C4-2B (cell line): Measurements from ENCODE around the gene LTN1.

Source experiments
- ZFX ChIP-seq: fragments of 450-650 bp; IDR thresholded peaks from 2 replicates; pipeline ENCODE4 v1.6.1; 2017
- TF ChIP-seq, protein P1 (sequence below): fragments of 450-650 bp; conservative IDR thresholded peaks from 2 replicates; pipeline ENCODE4 v1.5.1; 2017; ENCODE audit warnings: mild to moderate bottlenecking

DNA sequence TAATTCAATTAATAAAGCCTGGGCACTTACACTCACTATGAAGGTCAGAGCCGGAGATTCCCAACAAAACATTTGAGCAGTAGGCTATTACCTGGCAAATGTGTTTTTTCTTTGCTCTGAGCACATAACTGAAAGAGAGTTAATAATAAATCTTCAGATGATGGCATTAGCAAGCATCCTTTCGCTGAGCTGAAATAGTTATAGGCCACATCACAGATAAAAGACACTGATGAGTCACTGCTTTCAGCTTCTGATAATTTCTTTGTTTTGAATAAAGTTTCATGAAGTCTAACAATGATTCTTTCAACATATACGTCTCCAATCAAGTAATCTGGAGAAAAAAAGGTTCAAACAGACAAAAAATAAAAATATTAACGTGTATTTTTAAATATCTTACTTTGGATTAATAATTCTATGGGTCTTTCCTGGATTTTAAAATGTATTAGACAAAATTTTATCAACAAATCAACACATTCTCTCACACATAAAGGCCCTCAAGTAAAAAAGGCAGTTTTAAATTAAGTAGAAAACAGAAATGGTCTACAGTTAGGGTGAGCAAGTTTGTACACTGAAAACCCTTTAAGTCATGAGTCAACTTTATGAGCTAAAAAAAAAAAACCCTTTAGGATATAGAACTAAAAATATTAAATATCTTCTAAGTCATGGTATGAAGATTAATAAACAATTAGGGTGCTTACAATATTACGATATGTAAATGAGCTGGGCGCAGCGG, 33.1 kb downstream of the LTN1 start:
- TF ChIP-seq, protein P1, sequence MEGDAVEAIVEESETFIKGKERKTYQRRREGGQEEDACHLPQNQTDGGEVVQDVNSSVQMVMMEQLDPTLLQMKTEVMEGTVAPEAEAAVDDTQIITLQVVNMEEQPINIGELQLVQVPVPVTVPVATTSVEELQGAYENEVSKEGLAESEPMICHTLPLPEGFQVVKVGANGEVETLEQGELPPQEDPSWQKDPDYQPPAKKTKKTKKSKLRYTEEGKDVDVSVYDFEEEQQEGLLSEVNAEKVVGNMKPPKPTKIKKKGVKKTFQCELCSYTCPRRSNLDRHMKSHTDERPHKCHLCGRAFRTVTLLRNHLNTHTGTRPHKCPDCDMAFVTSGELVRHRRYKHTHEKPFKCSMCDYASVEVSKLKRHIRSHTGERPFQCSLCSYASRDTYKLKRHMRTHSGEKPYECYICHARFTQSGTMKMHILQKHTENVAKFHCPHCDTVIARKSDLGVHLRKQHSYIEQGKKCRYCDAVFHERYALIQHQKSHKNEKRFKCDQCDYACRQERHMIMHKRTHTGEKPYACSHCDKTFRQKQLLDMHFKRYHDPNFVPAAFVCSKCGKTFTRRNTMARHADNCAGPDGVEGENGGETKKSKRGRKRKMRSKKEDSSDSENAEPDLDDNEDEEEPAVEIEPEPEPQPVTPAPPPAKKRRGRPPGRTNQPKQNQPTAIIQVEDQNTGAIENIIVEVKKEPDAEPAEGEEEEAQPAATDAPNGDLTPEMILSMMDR = no peak
- TF ChIP-seq ZFX = no peak
